HG02840 (cell line): ENCODE results near the gene APBA2.
"Not testable (repeated sequence)": the region's sequence is repeated elsewhere in the genome, so short reads cannot be mapped to it uniquely, and the experiment has no call there.

Source experiments
- ATAC-seq: cut with Tn5 transposase; IDR thresholded peaks from one replicate; pipeline ENCODE4 v1.9.1; 2021; ENCODE audit warnings: mild to moderate bottlenecking, moderate library complexity, moderate number of reproducible peaks; ENCODE audit not compliant: unreplicated experiment, low FRiP score

The APBA2 gene

GRCh38 chr15:28885630-28886430 lies at the start of gene APBA2:
TSS of gene APBA2 (plus strand) at chr15:28885974. CDS start at chr15:29053885, 167,911 bp downstream.
- no peak for ATAC-seq

- not testable (repeated sequence) for ATAC-seq
Measured at GRCh38 chr15:28840285-28840684, 45.5 kb upstream of the APBA2 start.

- not testable (repeated sequence) for ATAC-seq
Measured at GRCh38 chr15:28842210-28842609, 43.6 kb upstream of the APBA2 start.

- not testable (repeated sequence) for ATAC-seq
Measured at GRCh38 chr15:28843520-28843919, 42.3 kb upstream of the APBA2 start.

GRCh38 chr15:28844147-28844546 lies 41.6 kb upstream of the APBA2 start:
- ATAC-seq: not testable (repeated sequence)

GRCh38 chr15:28847247-28847646 lies 38.5 kb upstream of the APBA2 start:
- ATAC-seq: peak; percentile 70

- not testable (repeated sequence) for ATAC-seq
Measured at GRCh38 chr15:28847959-28848358, 37.8 kb upstream of the APBA2 start.

- not testable (repeated sequence) for ATAC-seq
Measured at GRCh38 chr15:28848521-28848920, 37.3 kb upstream of the APBA2 start, which contains the start of gene GOLGA6L7. TSS of gene GOLGA6L7 (minus strand) at chr15:28848644. CDS start at chr15:28848549, 95 bp downstream.

GRCh38 chr15:28849271-28849670 lies 36.5 kb upstream of the APBA2 start:
- not testable (repeated sequence) for ATAC-seq

GRCh38 chr15:28849766-28850165 lies 36.0 kb upstream of the APBA2 start:
- not testable (repeated sequence) for ATAC-seq

- not testable (repeated sequence) for ATAC-seq
Measured at GRCh38 chr15:28853654-28854053, 32.1 kb upstream of the APBA2 start.

- not testable (repeated sequence) for ATAC-seq
Measured at GRCh38 chr15:28854578-28854977, 31.2 kb upstream of the APBA2 start.

GRCh38 chr15:28861031-28861534 lies 24.7 kb upstream of the APBA2 start:
- no peak for ATAC-seq

GRCh38 chr15:28861589-28862293 lies 24.0 kb upstream of the APBA2 start:
- ATAC-seq: not testable (repeated sequence)

GRCh38 chr15:28868744-28869345 lies 16.9 kb upstream of the APBA2 start:
- ATAC-seq: no peak

GRCh38 chr15:28871168-28871567 lies 14.6 kb upstream of the APBA2 start:
- no peak for ATAC-seq

- no peak for ATAC-seq
Measured at GRCh38 chr15:28873006-28873405, 12.8 kb upstream of the APBA2 start.

- no peak for ATAC-seq
Measured at GRCh38 chr15:28873585-28874190, 12.1 kb upstream of the APBA2 start.

GRCh38 chr15:28875461-28876000 lies 10.2 kb upstream of the APBA2 start:
- no peak for ATAC-seq
